ENCODE results near the gene APOD. TPM values are rescaled to one million over a fixed set of nuclear protein-coding genes. Genes with fewer than 3 reads are reported as not detected.

Gene APOD
- total and polyA plus RNA-seq, 2 of the 8 experiments (the other 6 are each of a cell fraction or from before 2014, with no cell fraction given) = not detected

DNA sequence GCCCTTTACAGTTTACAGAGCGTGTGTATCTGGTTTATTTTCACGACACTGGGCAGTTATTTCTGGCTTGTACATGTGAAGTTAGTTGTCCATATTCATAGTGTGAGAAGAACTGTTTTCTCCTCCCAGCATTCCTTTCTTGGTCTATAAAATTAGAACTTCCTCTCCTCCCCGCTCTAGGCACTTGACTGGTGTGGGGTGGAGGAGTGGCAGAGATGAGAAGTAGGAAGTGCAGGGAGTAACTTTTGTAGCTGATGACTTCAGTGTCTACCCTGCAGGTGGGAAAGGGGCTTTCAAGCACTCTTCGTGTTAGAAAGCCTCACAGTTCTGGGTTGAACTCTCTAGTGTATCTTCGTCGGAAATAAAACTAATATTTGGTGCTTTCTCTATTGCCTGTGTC lies 13.4 kb downstream of the APOD start:
- H4K20me1 ChIP-seq (replicated peaks in 1 of 2; ENCODE audit: control insufficient read depth in 1 of 2, insufficient read depth in 2 of 2, low read length in 2 of 2) = no peaks in the 10 kb centered on the region
- H3K4ac ChIP-seq (replicated peaks; ENCODE audit: insufficient read length, low read depth, low read length) = no peak overlapping the region
- no peak overlapping the region for H3K9ac ChIP-seq (replicated peaks in 1 of 4; ENCODE audit: extremely low read depth in 1 of 4, low read depth in 3 of 4, low read length in 3 of 4)
- no peak overlapping the region for H3K14ac ChIP-seq (ENCODE audit: insufficient read length)
- no peaks in the 10 kb centered on the region for H3K79me1 ChIP-seq (ENCODE audit: low read depth, low read length)
- H2BK20ac ChIP-seq (ENCODE audit: low read length) = no peak overlapping the region
- H3K56ac ChIP-seq (replicated peaks; ENCODE audit: insufficient read length, low read depth, low read length) = no peak overlapping the region
- no peak overlapping the region for H2BK5ac ChIP-seq (ENCODE audit: low read depth, low read length)
- H3K4me1 ChIP-seq (replicated peaks in 1 of 4; ENCODE audit: control insufficient read depth in 3 of 4, insufficient read depth in 4 of 4, low read length in 3 of 4) = peaks cover 0 to 6% (median 3%) of the 10 kb centered on the region in 4 experiments; a peak in 4 of 7 replicates
- no peak overlapping the region for H4K8ac ChIP-seq (ENCODE audit: extremely low read depth, insufficient read depth, low read length)
- ChIA-PET POLR2A (ENCODE audit: partially characterized antibody) (no interaction called here), CTCF (ENCODE audit: partially characterized antibody) (interaction anchor here (0.8 to 2.5 kb wide), 6 partner anchors 12 to 300 kb away, joined by 3 to 6 read pairs (median 4); partner anchors contain the start of gene APOD)
- no peak overlapping the region for H2AK5ac ChIP-seq (ENCODE audit: low read depth, low read length)
- no peaks in the 10 kb centered on the region; a peak in 1 of 4 replicates for H3K9me3 ChIP-seq (ENCODE audit: insufficient read depth in 2 of 2, low read depth in 1 of 2, low read length in 1 of 2)
- H2AFZ ChIP-seq (ENCODE audit: low read length) = no peak overlapping the region
- no peak overlapping the region for H2BK15ac ChIP-seq (ENCODE audit: low read length)
- H2BK120ac ChIP-seq (replicated peaks; ENCODE audit: low read depth, low read length) = no peak overlapping the region
- H3K27me3 ChIP-seq (replicated peaks in 1 of 4; ENCODE audit: control insufficient read depth in 3 of 4, extremely low read depth in 1 of 4, insufficient read depth in 3 of 4, low read length in 3 of 4) = no peaks in the 10 kb centered on the region
- WGBS, 2 experiments (ENCODE audit: extremely low coverage in 1 of 2, insufficient coverage in 1 of 2, insufficient read length in 1 of 2, insufficient replicate concordance in 2 of 2, low coverage in 1 of 2, low lambda C conversion rate in 2 of 2, missing lambda C conversion rate in 1 of 2) = 85% methylated on average over 6 of the region's 6 CpGs; no CpG with 5 or more reads in 1 of the 2 experiments
- no peak overlapping the region for H3K27ac ChIP-seq (ENCODE audit: low read depth, low read length)
- no peak overlapping the region for H3K4me3 ChIP-seq (ENCODE audit: extremely low read depth in 1 of 4, insufficient read depth in 2 of 4, low read depth in 3 of 4, low read length in 4 of 4)
- H3K23me2 ChIP-seq (ENCODE audit: low read depth, low read length) = no peaks in the 10 kb centered on the region
- no peak for DNase-seq (ENCODE audit: low read depth in 1 of 2, low spot score in 2 of 2)
- no peak for FAIRE-seq
- no peak overlapping the region for H3K4me2 ChIP-seq (ENCODE audit: insufficient read depth in 1 of 2, low read depth in 2 of 2, low read length in 2 of 2)
- no peak overlapping the region for H4K91ac ChIP-seq (replicated peaks; ENCODE audit: insufficient read length, low read length)
- no peaks in the 10 kb centered on the region for H3K36me3 ChIP-seq (ENCODE audit: control insufficient read depth in 2 of 4, insufficient read depth in 4 of 4, low read length in 3 of 4)
- no peak overlapping the region for H3K18ac ChIP-seq (ENCODE audit: extremely low read depth, low read length)
- H3K79me2 ChIP-seq (ENCODE audit: control insufficient read depth in 1 of 2, insufficient read depth in 2 of 2, low read length in 2 of 2) = no peaks in the 10 kb centered on the region
- no peak overlapping the region for H4K5ac ChIP-seq (ENCODE audit: insufficient read length, low read depth, low read length)
- no peak overlapping the region for H3K23ac ChIP-seq (ENCODE audit: insufficient read length)
- H2BK12ac ChIP-seq (ENCODE audit: low read depth, low read length) = no peak overlapping the region
- TF ChIP-seq CHD1 (IDR thresholded peaks at IDR 0.05; ENCODE audit: low read depth, low read length) = no peak
- no peak for TF ChIP-seq CREB1 (IDR thresholded peaks at IDR 0.05)
- TF ChIP-seq KDM5A (IDR thresholded peaks at IDR 0.05; ENCODE audit: low read length) = no peak
- no peak for TF ChIP-seq SP2 (IDR thresholded peaks at IDR 0.05; ENCODE audit: low read length)
- TF ChIP-seq ASH2L (IDR thresholded peaks at IDR 0.05; ENCODE audit: low read length) = no peak
- no peak for TF ChIP-seq SP4 (IDR thresholded peaks at IDR 0.05; ENCODE audit: low read length)
- TF ChIP-seq HDAC2 (IDR thresholded peaks at IDR 0.05; ENCODE audit: borderline replicate concordance in 1 of 2, low read depth in 2 of 2, low read length in 2 of 2) = no peak
